ENCODE measurements around the gene TMTC2. TPM values are rescaled to one million over a fixed set of nuclear protein-coding genes. Genes with fewer than 3 reads are reported as not detected.

The TMTC2 gene
- total RNA-seq, 1 donor from 2014 or later, result 25.5 TPM

- ATAC-seq, result no peak
- intact Hi-C loops (cut with DNase I), result no loop called here
- DNase-seq (ENCODE audit: low spot score), result no peak
Measured at GRCh38 chr12:83179999-83180398, 493.3 kb downstream of the TMTC2 start.

DNA sequence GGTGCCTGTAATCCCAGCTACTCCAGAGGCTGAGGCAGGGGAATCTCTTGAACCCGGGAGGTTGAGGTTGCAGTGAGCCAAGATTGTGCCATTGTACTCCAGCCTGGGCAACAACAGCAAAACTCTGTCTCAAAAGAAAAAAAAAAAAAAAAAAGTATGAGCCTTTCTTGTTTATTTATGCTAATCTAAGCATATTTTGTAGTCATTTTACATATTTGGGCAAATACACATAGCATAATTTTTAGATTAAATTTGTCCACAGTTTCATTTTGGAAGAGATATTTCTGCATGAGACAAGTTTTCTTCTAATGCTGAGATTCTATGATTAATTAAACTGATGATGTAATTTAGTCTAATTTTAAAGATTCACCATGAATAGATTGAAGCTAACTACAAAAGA, 494.4 kb downstream of the TMTC2 start:
- ATAC-seq, result no peak
- DNase-seq (ENCODE audit: low spot score), result no peak
- intact Hi-C loops (cut with DNase I), result no loop called here

DNA sequence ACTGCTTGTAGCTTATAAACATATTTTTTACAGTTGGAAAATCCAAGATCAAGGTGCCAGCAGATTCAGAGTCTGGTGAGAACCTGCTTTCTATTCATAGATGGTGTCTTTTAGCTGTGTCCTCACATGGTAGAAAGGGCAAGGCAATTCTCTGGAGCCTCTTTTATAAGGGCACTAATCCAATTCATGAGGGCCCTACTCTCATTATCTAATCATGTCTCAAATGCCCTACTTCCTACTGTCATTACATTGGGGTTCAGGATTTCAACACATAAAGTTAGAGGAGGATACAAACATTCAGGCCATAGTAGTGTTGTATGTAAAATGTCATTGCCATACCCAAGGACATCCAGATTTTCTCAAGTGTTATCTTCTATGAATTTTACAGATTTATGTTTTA, 496.4 kb downstream of the TMTC2 start:
- ATAC-seq (no peak), DNase-seq (ENCODE audit: low spot score) (no peak)
- intact Hi-C loops (cut with DNase I), result no loop called here

All from sciatic nerve (tissue), 2 donors.